HCT116 (cell line): ENCODE data around the gene C4A. TPM values are rescaled to one million over a fixed set of nuclear protein-coding genes. Genes with fewer than 3 reads are reported as not detected.

ENCODE experiments used
- ATAC-seq: fragments of 200-7000 bp; cut with Tn5 transposase; 2 replicates; pipeline ENCODE4 v1.9.1; 2020; ENCODE audit warnings: mild to moderate bottlenecking, moderate library complexity
- BruUV-seq: library from RNA; stranded (reverse); fragments of 400-500 nt; replicated peaks from 2 replicates; lab custom pipeline; 2021; lab: Mats Ljungman, UMichigan
- CTCF ChIA-PET: fragments of 300-600 bp; sonication (Branson Sonifier 250); formaldehyde crosslinking; loops from one replicate; lab custom pipeline; 2021; ENCODE audit warnings: antibody characterized with exemption; lab: Charles Lee
- POLR2A ChIA-PET: fragments of 300-600, 350-600 bp; sonication (Branson Sonifier 250); formaldehyde crosslinking; loops from one replicate; lab custom pipeline; 2021; ENCODE audit warnings: antibody characterized with exemption; lab: Charles Lee
- RAD21 ChIA-PET, 2 experiments: fragments of 300-600 bp; sonication (Branson Sonifier 250); formaldehyde crosslinking; loops; one replicate each; lab custom pipeline; 2023; ENCODE audit warnings: low total read pairs in 2 of 2; ENCODE audit not compliant: uncharacterized antibody in 2 of 2, unreplicated experiment in 2 of 2, low non-redundant PET in 1 of 2; lab: Charles Lee
- DNase-seq: peaks from one replicate; pipeline ENCODE4 v3.0.0-alpha.2; 2010; ENCODE audit warnings: low read depth, low spot score
- H2AFZ ChIP-seq: fragments of 200-600 bp; shearing (Covaris generic), sonication (generic); 2 replicates; pipeline ENCODE4 v1.6.1; 2017; ENCODE audit warnings: low read depth, mixed run types, mixed read lengths, antibody characterized with exemption, low read length; ENCODE audit not compliant: poor library complexity, severe bottlenecking
- H3K27ac ChIP-seq: 2 replicates; pipeline ENCODE4 v1.5.1; 2012; ENCODE audit warnings: low read depth, low read length
- H3K27me3 ChIP-seq: fragments of 200-600 bp; sonication (generic); 2 replicates; pipeline ENCODE4 v1.6.1; 2016; ENCODE audit warnings: mixed run types, low read length, mixed read lengths; ENCODE audit not compliant: insufficient read depth
- H3K36me3 ChIP-seq, 2 experiments: fragments of 200-500 bp in 1 of 2; fragments of 200-600 bp in 1 of 2; sonication (Bioruptor generic) in 1 of 2; sonication (generic) in 1 of 2; 2 replicates each; pipeline versions ENCODE4 v1.5.1 to v1.6.1; 2014 to 2016; ENCODE audit warnings: low read length in 2 of 2, inconsistent platforms in 1 of 2, mixed read lengths in 1 of 2, mixed run types in 1 of 2; ENCODE audit not compliant: insufficient read depth in 2 of 2, control insufficient read depth in 1 of 2
- H3K4me1 ChIP-seq, 2 experiments: fragments of 200-600 bp in 1 of 2; sonication (generic) in 1 of 2; 2 replicates each; pipeline versions ENCODE4 v1.5.1 to v1.6.1; 2012 to 2017; ENCODE audit warnings: low read length in 2 of 2, inconsistent platforms in 1 of 2, mild to moderate bottlenecking in 1 of 2, mixed read lengths in 1 of 2, mixed run types in 1 of 2, moderate library complexity in 1 of 2; ENCODE audit not compliant: insufficient read depth in 2 of 2, control insufficient read depth in 1 of 2
- H3K4me2 ChIP-seq: fragments of 200-600 bp; sonication (generic); 2 replicates; pipeline ENCODE4 v1.6.1; 2017; ENCODE audit warnings: mixed run types, low read length, mixed read lengths
- H3K4me3 ChIP-seq, 2 experiments: fragments of 200-600 bp in 1 of 2; sonication (generic) in 1 of 2; replicated peaks in 1 of 2; 2 replicates each; pipeline ENCODE4 v1.5.1; 2011 to 2016; ENCODE audit warnings: low read length in 2 of 2, control low read depth in 1 of 2, low read depth in 1 of 2, mild to moderate bottlenecking in 1 of 2, mixed read lengths in 1 of 2, mixed run types in 1 of 2
- H3K79me2 ChIP-seq: fragments of 200-600 bp; sonication (generic); 2 replicates; pipeline ENCODE4 v1.6.1; 2017; ENCODE audit warnings: mild to moderate bottlenecking, mixed run types, low read length, moderate library complexity, mixed read lengths; ENCODE audit not compliant: insufficient read depth
- H3K9ac ChIP-seq: fragments of 200-600 bp; sonication (generic); 2 replicates; pipeline ENCODE4 v1.6.1; 2016; ENCODE audit warnings: low read length, mixed read lengths
- H3K9me2 ChIP-seq: fragments of 200-600 bp; sonication (generic), shearing (Covaris generic); 2 replicates; pipeline ENCODE4 v1.6.1; 2017; ENCODE audit warnings: mixed run types, mild to moderate bottlenecking, moderate library complexity; ENCODE audit not compliant: insufficient read depth
- H3K9me3 ChIP-seq, 2 experiments: fragments of 200-500 bp in 1 of 2; fragments of 200-600 bp in 1 of 2; sonication (Bioruptor generic) in 1 of 2; sonication (generic) in 1 of 2; 2 replicates each; pipeline ENCODE4 v1.6.1; 2014 to 2017; ENCODE audit warnings: low read length in 2 of 2, mixed read lengths in 2 of 2, inconsistent platforms in 1 of 2, low read depth in 1 of 2, mild to moderate bottlenecking in 1 of 2, mixed run types in 1 of 2, moderate library complexity in 1 of 2; ENCODE audit not compliant: control insufficient read depth in 1 of 2, insufficient read depth in 1 of 2
- H4K20me1 ChIP-seq: fragments of 200-600 bp; sonication (generic), shearing (Covaris generic); 2 replicates; pipeline ENCODE4 v1.6.1; 2017; ENCODE audit warnings: mixed run types, mild to moderate bottlenecking, moderate library complexity; ENCODE audit not compliant: insufficient read depth
- EGR1 ChIP-seq: IDR thresholded peaks from 2 replicates; pipeline ENCODE4 v1.6.1; 2012; ENCODE audit warnings: low read depth
- ELF1 ChIP-seq: IDR thresholded peaks from 2 replicates; pipeline ENCODE4 v1.6.1; 2012; ENCODE audit warnings: low read depth, borderline replicate concordance
- EZH2 ChIP-seq: fragments of 200-600 bp; sonication (generic); IDR thresholded peaks from 2 replicates; pipeline ENCODE4 v1.6.1; 2017; ENCODE audit warnings: antibody characterized with exemption, mixed run types
- FOSL1 ChIP-seq: IDR thresholded peaks from 2 replicates; pipeline ENCODE4 v1.6.1; 2012; ENCODE audit warnings: low read depth
- POLR2A ChIP-seq: IDR thresholded peaks from 2 replicates; pipeline ENCODE4 v1.7.0; 2011; ENCODE audit warnings: borderline replicate concordance; ENCODE audit not compliant: insufficient read depth, insufficient read length; ENCODE audit errors: extremely low read depth
- RAD21 ChIP-seq: IDR thresholded peaks from 2 replicates; pipeline ENCODE4 v1.6.1; 2012; ENCODE audit warnings: low read depth, mild to moderate bottlenecking
- REST ChIP-seq: IDR thresholded peaks from 2 replicates; pipeline ENCODE4 v1.6.1; 2012; ENCODE audit warnings: low read depth
- intact Hi-C: fragments of 100-400 bp; cut with micrococcal nuclease; formaldehyde crosslinking; loops from 2 replicates; pipeline ENCODE4 v1.10.0; 2022
- total RNA-seq: library from RNA; stranded (reverse); gene quantifications from one replicate; pipeline ENCODE4 v1.2.1, GENCODE V29; 2021; ENCODE audit not compliant: unreplicated experiment

Gene C4A
- total RNA-seq, 1 experiment from 2014 or later = 5.1 TPM

GRCh38 chr6:31958741-31959739, 22.8 kb upstream of the C4A start, which contains the start of the genes NELFE and SKIC2 (continued):
- no peak for TF ChIP-seq REST
- peak; percentile 79 for TF ChIP-seq EGR1
- TF ChIP-seq FOSL1 = no peak
- TF ChIP-seq POLR2A = peak; percentile 50
- TF ChIP-seq, all 23 proteins: peak for 12

- BruUV-seq = no TSS peak
- H3K9me2 ChIP-seq = no peaks in the 10 kb centered on the region
- DNase-seq = no peak
- no peak overlapping the region for H3K4me3 ChIP-seq
- no peaks in the 10 kb centered on the region for H3K27me3 ChIP-seq
- CTCF ChIA-PET = no interaction called here
- POLR2A ChIA-PET = no interaction called here
- intact Hi-C loops = no loop called here
- TF ChIP-seq ELF1 = no peak
- no peak for TF ChIP-seq EZH2
- no peak for TF ChIP-seq RAD21
- ATAC-seq = no peak
- peaks cover 36 to 43% of the 10 kb centered on the region in 2 experiments for H3K36me3 ChIP-seq
- H2AFZ ChIP-seq = no peak overlapping the region
- H3K4me2 ChIP-seq = no peak overlapping the region
- H4K20me1 ChIP-seq = no peaks in the 10 kb centered on the region
- no peaks in the 10 kb centered on the region for H3K9me3 ChIP-seq
- H3K27ac ChIP-seq = no peak overlapping the region
- H3K4me1 ChIP-seq = peaks cover 14 to 17% of the 10 kb centered on the region in 2 experiments
- peaks cover 38% of the 10 kb centered on the region for H3K79me2 ChIP-seq
- RAD21 ChIA-PET = no interaction called here
- no peak overlapping the region for H3K9ac ChIP-seq
These were observed 20.2 kb upstream of the C4A start for GRCh38 chr6:31961616-31962015.
